Nephron (organoid): ENCODE results near the gene TECPR2.

Source experiments
- H3K27ac Mint-ChIP-seq, 3 experiments: 2 replicates each; pipeline ENCODE4 v1.8.0; 2020; ENCODE audit warnings: mixed read lengths in 3 of 3, mild to moderate bottlenecking in 2 of 3, moderate library complexity in 1 of 3
- H3K27me3 Mint-ChIP-seq: 2 replicates; pipeline ENCODE4 v1.8.0; 2021; ENCODE audit warnings: low read depth, mild to moderate bottlenecking, moderate library complexity, mixed read lengths
- H3K36me3 Mint-ChIP-seq: 2 replicates; pipeline ENCODE4 v1.8.0; 2020; ENCODE audit warnings: low read depth, mixed read lengths
- H3K4me1 Mint-ChIP-seq: 2 replicates; pipeline ENCODE4 v1.8.0; 2020; ENCODE audit warnings: mixed read lengths
- H3K4me3 Mint-ChIP-seq, 3 experiments: 2 replicates each; pipeline ENCODE4 v1.8.0; 2020; ENCODE audit warnings: mild to moderate bottlenecking in 3 of 3, mixed read lengths in 3 of 3, moderate library complexity in 2 of 3
- H3K9me3 Mint-ChIP-seq: 2 replicates; pipeline ENCODE4 v1.8.0; 2020; ENCODE audit warnings: mixed read lengths
- CTCF ChIP-seq, 3 experiments: fragments of 200-600 bp; sonication (generic); IDR thresholded peaks; one replicate each; pipeline ENCODE4 v1.5.0; 2021; ENCODE audit warnings: antibody characterized with exemption in 3 of 3; ENCODE audit not compliant: unreplicated experiment in 3 of 3

TECPR2 gene

GRCh38 chr14:102316743-102317563 is 45.8 kb upstream of the TECPR2 start:
- H3K27ac Mint-ChIP-seq = peak overlapping the region; percentile 98 to 99 (median 99)
- no peaks in the 10 kb centered on the region for H3K9me3 Mint-ChIP-seq
- H3K4me1 Mint-ChIP-seq = peaks cover 58% of the 10 kb centered on the region
- peaks cover 10% of the 10 kb centered on the region for H3K27me3 Mint-ChIP-seq
- H3K4me3 Mint-ChIP-seq = peak overlapping the region; percentile 94 to 97 (median 96)
- H3K36me3 Mint-ChIP-seq = no peaks in the 10 kb centered on the region
- TF ChIP-seq CTCF (IDR thresholded peaks at IDR 0.05; ENCODE audit: unreplicated experiment in 3 of 3) = peak; percentile 75 to 85 (median 79)

DNA sequence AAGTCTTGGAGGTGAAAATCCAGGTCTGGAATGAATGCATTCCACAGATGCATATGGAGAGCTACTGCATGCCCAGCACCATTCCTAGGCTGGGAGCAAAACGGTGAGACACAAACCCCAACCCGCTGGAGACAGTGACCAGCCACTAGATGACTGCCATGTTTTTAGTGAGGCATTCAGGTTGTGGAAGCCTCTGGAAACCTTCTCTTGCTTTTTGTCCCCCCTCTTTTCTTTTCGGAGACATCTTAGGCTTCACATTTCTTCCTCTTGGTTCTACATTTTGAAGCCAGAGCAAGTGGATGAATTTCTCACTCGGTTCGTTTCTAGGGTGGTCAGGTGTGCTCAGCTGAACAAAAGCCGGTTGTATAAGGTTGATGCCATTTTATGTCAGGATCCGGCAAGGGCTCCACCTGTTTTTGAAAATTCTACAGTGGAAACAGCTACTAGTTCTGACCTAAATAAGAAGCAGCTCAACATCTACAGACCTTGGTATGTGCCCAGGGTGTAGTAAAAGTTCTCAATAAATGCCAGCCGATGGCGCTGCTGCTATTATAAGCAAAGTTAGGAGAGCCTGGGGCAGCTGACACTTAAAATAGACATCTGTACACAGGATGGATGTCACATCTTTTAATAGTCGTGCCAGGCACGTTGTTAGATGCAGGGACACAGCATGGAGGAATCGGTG is 45.0 kb upstream of the TECPR2 start:
- H3K4me1 Mint-ChIP-seq = peaks cover 58% of the 10 kb centered on the region
- TF ChIP-seq CTCF (IDR thresholded peaks at IDR 0.05; ENCODE audit: unreplicated experiment in 3 of 3) = no peak
- peak overlapping the region; percentile 98 to 99 (median 99) for H3K27ac Mint-ChIP-seq
- H3K36me3 Mint-ChIP-seq = no peaks in the 10 kb centered on the region
- H3K27me3 Mint-ChIP-seq = peaks cover 10% of the 10 kb centered on the region
- H3K4me3 Mint-ChIP-seq = peak overlapping the region; percentile 94 to 97 (median 96)
- H3K9me3 Mint-ChIP-seq = no peaks in the 10 kb centered on the region

GRCh38 chr14:102318781-102319276 is 43.9 kb upstream of the TECPR2 start:
- Mint-ChIP-seq H3K36me3 (peaks cover 3% of the 10 kb centered on the region), H3K4me1 (peaks cover 63% of the 10 kb centered on the region), H3K4me3 (peak overlapping the region; percentile 94 to 97 (median 96)), H3K27me3 (peaks cover 10% of the 10 kb centered on the region), H3K27ac (peak overlapping the region; percentile 98 to 99 (median 99)), H3K9me3 (no peaks in the 10 kb centered on the region)
- TF ChIP-seq CTCF (IDR thresholded peaks at IDR 0.05; ENCODE audit: unreplicated experiment in 3 of 3) = no peak

GRCh38 chr14:102319351-102320032 is 43.2 kb upstream of the TECPR2 start, which contains the start of gene ZNF839:
Gene ZNF839, plus strand, starts transcription at chr14:102319746. Its CDS starts 20 bp downstream, at chr14:102319766.
- Mint-ChIP-seq H3K27ac (peak within 1 kb of the TSS; percentile 99 to 100 (median 99)), H3K4me3 (peak within 1 kb of the TSS; percentile 94 to 97 (median 96)), H3K9me3 (no peaks in the 10 kb centered on the region), H3K4me1 (peaks cover 56% of the 10 kb centered on the region), H3K36me3 (peaks cover 3% of the 10 kb centered on the region), H3K27me3 (peaks cover 6% of the 10 kb centered on the region)
- no peak for TF ChIP-seq CTCF (IDR thresholded peaks at IDR 0.05; ENCODE audit: unreplicated experiment in 3 of 3)

GRCh38 chr14:102320033-102320660 is 42.6 kb upstream of the TECPR2 start:
- Mint-ChIP-seq H3K4me3 (peak overlapping the region; percentile 92 to 97 (median 94)), H3K9me3 (no peaks in the 10 kb centered on the region), H3K27ac (peak overlapping the region; percentile 99 to 100 (median 99)), H3K36me3 (peaks cover 3% of the 10 kb centered on the region), H3K27me3 (peaks cover 7% of the 10 kb centered on the region), H3K4me1 (peaks cover 51% of the 10 kb centered on the region)
- no peak for TF ChIP-seq CTCF (IDR thresholded peaks at IDR 0.05; ENCODE audit: unreplicated experiment in 3 of 3)
